Daoy (cell line): ENCODE data around the gene FOXR1. TPM values are rescaled to one million over a fixed set of nuclear protein-coding genes. Genes with fewer than 3 reads are reported as not detected.
"Not testable (repeated sequence)": the region's sequence is repeated elsewhere in the genome, so short reads cannot be mapped to it uniquely, and the experiment has no call there.

ENCODE experiments used
- DNase-seq: peaks from one replicate; pipeline ENCODE4 v3.0.0-alpha.2; 2015; ENCODE audit warnings: low read depth
- total RNA-seq: library from RNA; depleted of rRNA; stranded (reverse); fragments of >200 nt; shearing (Covaris generic); gene quantifications from 2 replicates; pipeline ENCODE4 v1.2.3, GENCODE V29; 2014

FOXR1 gene
- total RNA-seq, 1 experiment from 2014 or later = not detected

DNA sequence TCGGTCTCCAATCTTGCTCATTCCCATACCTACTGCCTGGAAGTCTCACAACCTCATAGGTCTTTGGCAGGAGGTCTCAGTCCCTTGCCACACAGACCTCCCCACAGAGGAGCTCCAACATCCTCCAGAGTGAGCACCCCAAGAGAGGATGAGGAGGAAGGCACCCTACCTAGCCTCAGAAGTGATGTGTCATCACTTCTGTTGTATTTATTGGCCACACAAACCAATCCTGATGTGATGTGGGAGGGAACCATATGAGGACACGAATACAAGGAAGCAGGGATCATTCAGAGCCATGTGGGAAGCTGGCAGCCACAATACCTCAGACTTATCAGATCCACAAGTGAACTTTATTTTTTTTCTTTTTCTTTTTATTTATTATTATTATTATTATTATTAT is 24.5 kb upstream of the FOXR1 start:
- no peak for DNase-seq

DNA sequence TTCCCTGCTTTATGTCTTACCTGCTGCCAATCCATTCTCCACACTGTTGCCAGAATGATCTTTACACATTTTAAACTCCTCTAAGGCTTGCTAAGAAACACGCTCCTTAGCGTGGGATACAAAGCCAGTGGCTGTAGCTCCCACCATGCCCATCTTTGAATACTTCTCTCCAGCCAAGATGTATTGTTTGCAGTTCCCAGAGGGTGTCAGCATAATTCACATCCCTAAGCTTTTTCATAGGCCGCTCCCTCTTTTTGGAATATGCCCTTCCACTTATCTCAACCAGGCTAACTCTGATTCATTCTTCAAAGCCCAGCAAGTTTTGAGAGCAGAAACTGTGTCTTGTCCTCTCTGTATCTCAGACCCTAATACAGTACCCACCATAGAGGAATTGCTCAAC is 23.6 kb upstream of the FOXR1 start:
- no peak for DNase-seq

DNA sequence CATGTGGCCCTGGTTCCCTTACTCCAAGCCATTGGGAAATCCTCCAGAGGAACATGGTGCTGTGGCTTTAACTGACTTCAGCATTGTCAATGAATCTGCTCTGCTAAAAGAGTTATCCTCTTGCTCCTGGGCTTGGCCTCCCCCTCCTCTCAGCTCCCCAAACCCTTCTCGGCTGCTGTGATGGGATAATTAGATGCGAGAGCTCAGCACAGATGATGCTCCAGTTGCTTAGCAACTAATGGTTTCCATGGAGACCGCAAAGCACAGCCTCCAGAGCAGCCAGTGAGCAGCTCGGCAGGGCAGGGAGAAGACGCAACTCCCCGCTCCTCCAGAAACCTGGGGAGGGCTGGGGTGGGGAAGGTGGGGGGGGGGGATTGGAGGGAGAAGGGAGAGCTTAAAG is 18.3 kb upstream of the FOXR1 start:
- DNase-seq = no peak

DNA sequence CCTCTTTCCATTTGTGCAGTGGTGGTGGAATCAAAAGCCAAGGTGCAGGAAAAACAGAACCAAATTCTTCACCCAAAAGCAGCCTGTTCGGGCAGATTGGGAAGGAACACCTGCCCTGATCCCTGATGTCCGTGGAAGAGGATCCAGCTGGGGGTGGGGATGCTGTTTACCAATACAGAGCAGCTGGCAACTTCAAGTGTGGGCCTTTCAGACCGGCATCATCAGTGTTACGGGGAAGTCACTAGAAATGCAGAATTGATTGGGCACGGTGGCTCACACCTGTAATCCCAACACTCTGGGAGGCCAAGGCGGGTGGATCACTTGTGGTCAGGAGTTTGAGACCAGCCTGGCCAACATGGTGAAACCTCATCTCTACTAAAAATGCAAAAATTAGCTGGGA is 17.6 kb upstream of the FOXR1 start:
- not testable (repeated sequence) for DNase-seq

DNA sequence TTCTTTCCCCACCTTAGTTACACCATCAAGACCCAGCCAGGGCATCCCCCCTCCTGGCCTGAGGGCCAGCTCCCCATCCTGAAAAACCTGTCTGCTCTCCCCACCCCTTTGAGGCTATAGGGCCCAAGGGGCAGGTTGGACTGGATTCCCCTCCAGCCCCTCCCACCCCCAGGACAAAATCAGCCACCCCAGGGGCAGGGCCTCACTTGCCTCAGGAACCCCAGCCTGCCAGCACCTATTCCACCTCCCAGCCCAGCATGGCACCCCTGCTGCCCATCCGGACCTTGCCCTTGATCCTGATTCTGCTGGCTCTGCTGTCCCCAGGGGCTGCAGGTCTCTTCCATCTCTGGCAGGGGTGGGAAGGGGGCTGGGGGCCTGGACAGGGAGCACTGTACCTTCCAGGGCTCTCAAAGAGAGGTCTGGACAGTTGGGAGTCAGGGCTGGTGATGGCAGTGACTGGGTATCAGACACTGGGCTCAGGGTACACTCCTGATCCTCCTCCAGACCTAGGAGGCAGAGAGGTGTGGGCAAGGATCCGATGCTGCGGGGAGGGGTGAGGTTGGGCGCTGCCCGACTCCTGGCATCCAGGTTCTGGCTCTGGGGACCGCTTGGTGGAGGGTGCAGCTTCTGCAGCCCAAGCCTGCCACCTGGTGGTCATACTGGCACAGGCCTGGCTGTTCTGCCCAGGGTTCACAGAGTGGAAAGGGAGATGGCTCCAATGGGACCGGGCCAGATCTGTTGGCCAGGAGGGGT is 15.3 kb upstream of the FOXR1 start, which contains the start of gene UPK2:
Gene UPK2 (plus strand): TSS at position 205 of the 753 bp plus-strand sequence. CDS start 53 bp downstream, at position 258.
- peak; percentile 84 for DNase-seq

DNA sequence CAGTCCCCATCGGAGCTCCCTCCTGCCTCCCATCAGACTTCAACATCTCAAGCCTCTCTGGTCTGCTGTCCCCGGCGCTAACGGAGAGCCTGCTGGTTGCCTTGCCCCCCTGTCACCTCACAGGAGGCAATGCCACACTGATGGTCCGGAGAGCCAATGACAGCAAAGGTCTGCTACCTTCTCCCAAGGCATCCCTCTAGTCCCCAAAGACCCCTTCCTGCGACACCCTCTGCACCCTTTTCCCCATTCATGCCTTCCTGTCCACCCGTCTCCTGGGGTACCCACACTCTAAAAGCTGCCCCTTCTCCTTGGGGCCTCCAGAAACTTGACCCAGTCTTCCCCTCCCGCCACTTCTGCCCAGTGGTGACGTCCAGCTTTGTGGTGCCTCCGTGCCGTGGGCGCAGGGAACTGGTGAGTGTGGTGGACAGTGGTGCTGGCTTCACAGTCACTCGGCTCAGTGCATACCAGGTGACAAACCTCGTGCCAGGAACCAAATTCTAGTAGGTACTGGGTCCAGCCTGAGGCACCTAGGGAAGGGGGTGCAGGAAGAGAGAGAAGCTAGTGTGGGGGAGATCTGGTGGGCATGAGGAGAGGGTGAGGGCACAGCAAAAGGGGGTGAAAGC is 14.6 kb upstream of the FOXR1 start:
- no peak for DNase-seq

DNA sequence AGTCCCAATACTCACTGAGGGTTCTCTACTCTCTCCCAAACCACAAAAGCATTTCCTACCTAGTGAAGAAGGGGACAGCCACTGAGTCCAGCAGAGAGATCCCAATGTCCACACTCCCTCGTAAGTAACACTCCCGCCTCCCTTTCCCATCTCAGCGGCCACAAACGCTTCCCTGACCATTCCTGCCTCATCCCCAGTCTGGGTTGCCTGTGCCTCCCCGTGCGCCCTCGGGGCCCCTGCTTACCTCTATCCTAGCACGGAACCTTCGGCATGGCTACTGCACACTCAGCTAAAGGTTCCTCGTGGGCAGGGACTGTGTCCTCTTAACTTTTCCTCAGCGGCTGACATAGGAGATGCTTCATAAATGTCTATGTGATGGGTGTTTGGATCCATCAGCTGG is 14.0 kb upstream of the FOXR1 start:
- no peak for DNase-seq

DNA sequence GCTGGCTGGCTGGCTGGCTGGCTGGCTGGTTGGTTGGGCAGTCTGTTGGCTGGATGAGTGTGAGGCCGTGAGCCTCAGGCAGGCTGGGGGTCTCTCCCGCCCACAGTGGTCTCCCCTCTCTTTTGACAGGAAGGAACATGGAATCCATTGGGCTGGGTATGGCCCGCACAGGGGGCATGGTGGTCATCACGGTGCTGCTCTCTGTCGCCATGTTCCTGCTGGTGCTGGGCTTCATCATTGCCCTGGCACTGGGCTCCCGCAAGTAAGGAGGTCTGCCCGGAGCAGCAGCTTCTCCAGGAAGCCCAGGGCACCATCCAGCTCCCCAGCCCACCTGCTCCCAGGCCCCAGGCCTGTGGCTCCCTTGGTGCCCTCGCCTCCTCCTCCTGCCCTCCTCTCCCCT is 13.6 kb upstream of the FOXR1 start:
- no peak for DNase-seq

DNA sequence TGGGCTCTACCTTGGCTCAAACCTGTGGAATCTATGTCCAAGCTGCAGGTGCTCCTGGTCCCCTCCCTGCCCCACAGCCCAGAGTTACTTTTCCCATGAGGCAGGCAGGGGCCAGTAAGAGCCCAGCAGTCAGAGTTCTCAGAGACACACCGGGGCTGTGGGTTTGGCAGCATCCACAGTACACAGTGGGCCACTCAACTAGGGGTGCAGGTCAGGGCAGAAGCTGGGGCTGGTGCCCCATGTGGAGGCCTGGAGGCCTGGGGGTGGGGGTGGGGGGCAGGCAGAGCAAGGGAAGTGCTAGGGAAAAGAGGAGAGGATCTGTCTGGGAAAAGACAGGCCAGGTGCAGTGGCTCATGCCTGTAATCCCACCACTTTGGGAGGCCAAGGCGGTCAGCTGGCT is 13.0 kb upstream of the FOXR1 start:
- DNase-seq = no peak

DNA sequence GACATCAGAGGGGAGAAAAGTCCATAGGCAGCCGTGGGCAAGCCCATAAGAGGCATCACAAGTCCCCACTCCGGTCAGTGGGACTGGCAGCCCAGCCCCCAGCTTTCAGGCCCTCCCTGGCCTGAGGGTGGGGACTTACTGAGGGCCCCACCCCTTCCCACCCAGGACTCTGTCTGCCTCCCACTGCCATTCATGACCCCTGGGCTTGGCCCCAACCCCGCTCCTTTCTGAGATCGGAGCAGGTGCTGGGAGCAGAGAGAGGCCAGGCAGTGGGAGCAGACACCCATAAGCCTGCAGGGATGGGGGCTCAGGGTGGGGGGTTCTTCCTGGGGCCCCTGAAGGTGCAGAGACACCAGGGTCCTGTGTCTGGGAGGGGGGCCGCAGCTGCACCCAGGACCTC is 10.4 kb upstream of the FOXR1 start:
- DNase-seq = no peak

DNA sequence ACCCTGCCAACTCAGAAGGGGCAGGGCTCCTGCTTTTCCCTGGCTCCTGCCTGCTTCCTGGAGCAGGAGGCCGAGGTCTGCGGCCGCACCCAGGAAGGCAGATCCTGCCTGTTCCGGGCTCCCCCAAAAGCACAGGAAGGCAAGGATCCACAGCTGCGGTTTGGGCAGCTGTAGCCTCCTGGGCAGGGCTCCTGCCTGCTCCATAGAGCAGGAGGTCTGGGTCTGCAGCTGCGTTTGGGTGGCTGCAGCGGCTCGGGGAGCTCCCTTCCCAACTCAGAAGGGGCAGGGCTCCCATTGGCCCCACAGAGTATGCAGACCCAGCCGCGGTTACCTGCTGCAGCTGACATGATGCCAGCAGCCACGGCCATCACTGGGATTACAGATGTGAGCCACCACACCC is 10.0 kb upstream of the FOXR1 start:
- DNase-seq = no peak

DNA sequence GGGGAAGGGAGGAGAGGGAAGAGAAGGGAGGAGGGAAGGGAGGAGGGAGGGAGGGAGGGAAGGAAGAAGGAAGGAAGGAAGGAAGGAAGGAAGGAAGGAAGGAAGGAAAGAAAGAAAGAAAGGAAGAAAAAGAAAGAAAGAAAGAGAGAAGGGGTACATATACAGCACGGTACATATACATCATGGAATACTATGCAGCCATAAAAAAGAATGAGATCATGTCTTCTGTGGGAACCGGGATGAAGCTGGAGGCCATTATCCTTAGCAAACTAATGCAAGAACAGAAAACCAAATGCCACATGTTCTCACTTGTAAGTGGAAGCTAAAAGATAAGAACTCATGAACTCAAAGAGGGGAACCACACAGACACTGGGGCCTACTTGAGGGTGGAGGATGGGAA is 2.1 kb upstream of the FOXR1 start:
- not testable (repeated sequence) for DNase-seq

DNA sequence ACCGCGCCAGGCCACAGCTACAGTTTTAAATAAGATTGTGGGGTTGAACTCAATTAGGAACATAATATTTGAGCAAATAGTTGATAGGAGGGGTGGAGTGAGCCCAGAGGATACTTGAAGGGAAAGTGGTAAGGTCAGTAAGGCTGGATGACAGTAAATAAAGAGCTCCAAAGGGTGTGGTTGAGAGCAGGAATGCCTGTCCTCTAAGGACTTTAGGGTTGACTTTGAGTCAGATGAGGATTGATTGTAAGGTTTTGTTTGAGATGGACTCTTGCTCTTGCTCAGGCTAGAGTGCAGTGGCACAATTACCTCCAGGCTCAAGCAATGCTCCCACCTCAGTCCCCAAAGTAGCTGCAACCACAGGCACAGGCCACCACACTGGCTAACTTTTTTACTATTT is 2.4 kb downstream of the FOXR1 start:
- no peak for DNase-seq

DNA sequence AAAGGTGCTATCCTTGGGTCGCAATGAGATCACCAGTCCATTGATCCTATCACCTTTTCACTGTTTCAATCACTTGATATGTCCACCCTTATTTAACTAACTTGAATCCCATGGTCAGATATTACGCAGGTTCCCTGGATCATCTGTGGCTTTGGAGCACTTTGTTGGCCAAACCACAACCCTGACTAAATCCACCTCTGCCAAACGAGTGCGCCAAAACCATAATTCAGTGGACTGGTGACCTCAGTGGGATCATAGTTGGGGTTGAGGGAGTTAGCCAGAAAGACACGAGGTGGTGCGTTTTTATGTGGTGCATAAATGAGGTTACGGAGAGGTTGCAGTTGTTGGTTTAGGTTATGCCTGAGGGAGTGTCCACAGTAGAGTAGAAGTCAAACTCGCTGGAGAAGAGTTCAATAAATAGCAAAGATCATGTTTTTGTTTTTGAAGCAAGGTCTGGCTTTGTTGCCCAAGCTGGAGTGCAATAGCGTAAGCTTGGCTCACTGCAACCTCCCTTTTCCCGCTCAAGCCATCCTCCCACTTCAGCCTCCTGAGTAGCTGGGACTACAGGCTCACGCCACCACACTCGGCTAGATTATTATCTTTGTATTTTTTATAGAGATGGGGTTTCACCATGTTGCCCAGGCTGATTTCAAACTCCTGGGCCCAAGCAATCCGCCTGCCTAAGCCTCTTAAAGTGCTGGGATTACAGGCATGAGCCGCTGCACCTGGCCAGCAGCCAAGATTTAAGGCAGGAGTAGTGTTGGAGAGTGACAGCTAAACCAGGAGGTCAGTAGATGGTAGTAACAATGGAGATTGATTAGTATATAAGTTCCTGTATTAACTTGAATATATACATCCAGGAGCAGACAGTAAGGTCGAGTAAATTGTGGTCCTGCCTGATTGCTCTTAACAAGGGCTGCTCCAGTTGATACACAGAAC is 4.5 kb downstream of the FOXR1 start:
- DNase-seq = peak; percentile 15

DNA sequence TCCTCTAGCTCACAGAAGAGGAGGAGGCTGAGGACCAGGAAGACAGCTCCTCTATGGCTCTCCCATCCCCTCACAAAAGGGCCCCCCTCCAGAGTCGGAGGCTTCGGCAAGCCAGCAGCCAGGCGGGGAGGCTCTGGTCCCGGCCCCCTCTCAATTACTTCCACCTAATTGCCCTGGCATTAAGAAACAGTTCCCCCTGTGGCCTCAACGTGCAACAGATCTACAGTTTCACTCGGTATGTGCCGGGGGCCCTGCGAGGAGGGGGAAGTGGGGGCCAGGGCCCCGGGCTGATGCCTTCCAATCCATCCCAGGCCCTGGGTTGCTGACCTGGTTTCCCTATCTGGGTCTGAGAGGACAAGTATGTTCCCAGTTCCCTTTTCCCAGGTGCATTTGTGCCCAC is 7.9 kb downstream of the FOXR1 start:
- DNase-seq = no peak

DNA sequence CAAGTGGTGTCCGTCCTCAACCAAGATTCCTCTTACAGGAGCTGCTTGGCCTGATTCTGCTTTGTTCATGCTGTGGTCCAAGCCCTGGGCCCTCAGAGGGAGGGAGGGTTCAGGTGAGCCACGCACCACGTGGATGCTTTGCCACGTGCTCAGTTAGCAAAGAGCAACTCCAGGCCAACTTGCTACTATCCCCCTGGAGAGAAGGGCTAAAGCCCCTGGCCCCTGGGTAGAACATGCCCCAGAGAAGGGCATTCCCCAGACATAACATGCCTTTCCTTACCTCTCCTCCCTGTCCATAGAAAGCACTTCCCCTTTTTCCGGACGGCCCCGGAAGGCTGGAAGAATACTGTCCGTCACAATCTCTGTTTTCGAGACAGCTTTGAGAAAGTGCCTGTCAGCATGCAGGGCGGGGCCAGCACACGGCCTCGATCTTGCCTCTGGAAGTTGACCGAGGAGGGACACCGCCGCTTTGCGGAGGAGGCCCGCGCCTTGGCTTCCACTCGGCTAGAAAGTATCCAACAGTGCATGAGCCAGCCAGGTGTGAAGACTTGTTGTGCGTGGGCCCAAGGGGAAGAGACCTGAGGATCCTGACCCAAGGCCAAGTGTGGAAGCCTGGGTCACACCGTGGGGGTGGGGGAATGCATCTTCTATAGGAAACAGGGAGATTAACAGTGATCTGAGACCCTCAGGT is 8.8 kb downstream of the FOXR1 start:
- no peak for DNase-seq

DNA sequence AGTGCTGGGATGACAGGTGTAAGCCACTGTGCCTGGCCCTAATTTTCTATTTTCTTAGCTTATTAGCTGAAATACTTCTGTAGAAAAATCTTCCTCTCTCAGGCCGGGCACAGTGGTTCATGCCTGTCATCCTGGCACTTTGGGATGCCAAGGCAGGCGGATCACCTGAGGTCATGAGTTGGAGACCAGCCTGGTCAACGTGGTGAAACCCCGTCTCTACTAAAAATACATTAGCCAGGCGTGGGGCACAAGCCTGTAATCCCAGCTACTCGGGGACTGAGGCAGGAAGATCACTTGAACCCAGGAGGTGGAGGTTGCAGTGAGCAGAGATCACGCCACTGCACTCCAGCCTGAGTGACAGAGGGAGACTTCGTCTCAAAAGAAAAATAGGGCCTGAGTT is 12.8 kb downstream of the FOXR1 start:
- DNase-seq = not testable (repeated sequence)

DNA sequence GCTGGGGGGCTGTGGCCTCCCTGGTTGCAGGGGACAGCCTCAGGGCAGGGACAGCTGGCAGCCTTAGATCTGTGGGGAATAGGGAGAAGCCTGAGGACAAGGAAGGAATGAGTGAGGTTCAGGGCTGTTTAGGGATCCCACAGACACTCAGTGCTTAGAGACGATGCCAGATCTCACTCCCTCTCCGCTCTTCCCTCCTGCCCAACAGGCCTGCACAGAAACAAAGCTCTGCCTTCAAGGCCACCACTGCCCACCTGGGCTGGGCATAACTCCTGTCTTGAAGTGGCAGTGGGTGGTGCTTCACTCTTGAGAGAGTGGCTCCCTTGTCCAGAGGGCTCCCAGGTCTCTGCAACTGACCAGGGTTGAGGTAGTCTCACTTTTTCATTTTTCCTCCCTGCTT is 13.3 kb downstream of the FOXR1 start:
- no peak for DNase-seq

DNA sequence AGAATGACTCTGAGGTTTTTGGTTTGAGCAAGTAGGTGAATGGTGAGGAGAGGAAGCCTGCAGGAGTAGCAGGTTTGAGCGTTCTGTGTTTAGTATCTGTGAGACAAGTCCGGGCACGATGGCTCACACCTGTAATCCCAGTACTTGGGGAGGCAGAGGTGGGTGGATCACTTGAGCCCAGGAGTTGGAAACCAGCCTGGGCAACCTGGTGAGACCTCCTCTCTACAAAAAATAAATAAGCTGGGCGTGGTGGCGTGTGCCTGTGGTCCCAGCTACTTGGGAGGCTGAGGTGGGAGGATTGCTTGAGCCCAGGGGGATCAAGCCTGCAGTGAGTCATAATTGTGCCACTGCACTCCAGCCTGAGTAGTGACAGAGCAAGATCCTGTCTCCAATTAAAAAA is 16.7 kb downstream of the FOXR1 start:
- peak; percentile 28 for DNase-seq

DNA sequence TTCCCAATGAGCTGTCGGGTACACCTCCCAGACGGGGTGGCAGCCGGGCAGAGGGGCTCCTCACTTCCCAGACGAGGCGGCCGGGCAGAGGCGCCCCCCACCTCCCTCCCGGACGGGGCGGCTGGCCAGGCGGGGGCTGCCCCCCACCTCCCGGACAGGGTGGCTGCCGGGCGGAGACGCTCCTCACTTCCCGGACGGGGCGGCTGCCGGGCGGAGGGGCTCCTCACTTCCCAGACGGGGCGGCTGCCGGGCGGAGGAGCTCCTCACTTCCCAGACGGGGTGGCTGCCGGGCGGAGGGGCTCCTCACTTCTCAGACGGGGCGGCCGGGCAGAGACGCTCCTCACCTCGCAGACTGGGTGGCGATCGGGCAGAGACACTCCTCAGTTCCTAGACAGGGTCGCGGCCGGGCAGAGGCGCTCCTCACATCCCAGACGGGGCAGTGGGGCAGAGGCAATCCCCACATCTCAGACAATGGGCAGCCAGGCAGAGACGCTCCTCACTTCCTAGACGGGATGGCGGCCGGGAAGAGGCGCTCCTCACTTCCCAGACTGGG is 20.0 kb downstream of the FOXR1 start:
- not testable (repeated sequence) for DNase-seq

DNA sequence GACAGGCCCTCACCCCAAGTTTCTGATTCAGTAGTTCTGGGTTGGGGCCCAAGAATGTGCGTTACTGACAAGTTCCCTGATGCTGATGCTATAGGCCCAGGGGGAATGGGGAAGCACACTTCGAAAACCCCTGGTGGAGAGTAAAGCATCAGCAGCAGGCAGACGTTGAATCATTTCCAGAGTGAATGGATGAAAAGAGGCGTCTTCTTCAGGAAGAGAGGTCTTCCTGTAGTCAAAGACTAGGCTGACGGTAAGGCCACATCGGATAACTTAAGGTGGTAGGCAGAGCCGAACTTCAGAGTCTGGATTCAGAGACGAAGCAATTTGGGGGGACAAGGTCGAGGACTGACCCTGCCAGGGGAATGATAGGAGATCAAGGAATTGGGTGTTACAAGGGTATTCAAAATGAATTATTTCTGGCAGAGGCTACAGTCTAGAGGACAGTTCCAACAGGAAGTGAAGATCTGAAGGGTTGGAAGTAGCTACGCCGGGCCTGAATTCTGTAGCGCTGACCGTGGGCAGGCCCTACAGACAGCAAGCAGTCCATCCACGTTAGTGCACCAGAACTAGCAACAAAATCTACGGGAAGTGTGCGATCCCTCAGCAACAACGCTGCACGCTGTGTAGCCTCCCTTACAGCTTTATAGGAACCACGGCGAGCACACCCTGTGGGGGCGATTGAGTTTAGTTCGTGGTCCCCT is 25.5 kb downstream of the FOXR1 start:
- no peak for DNase-seq
